Heart left ventricle (tissue), 13 donors: ENCODE results near the gene ATAD1.

Experiments
- CTCF ChIP-seq, 12 donors: fragments of 200-600 bp; sonication (generic) in 4 of 12; IDR thresholded peaks; one replicate each; pipeline versions ENCODE4 v1.5.0 to v1.8.0; 2018 to 2022; ENCODE audit warnings: antibody characterized with exemption in 12 of 12, mild to moderate bottlenecking in 5 of 12
- POLR2A ChIP-seq, 2 donors: fragments of 450-650 bp; IDR thresholded peaks; one replicate each; pipeline ENCODE4 v1.6.1; 2017; ENCODE audit warnings: antibody characterized with exemption in 2 of 2, mild to moderate bottlenecking in 2 of 2, moderate library complexity in 2 of 2
- donor health status: ischemic (EF 13 %, LVEDD 7.1; RV severe dilation, severe dysfunction).
- donor health status: DM: no; HTN: yes; CAD: no.
- donor health status: DM: no; HTN: no; CAD: no.
- donor health status: ischemic (EF 25% LVEDD 6.9; RV normal size, moderate dysfunction).
- donor health status: ischemic (EF 25% LVEDD 5.7; RV mildly dilated, moderate dysfunction).
- donor health status: ischemic (EF 35%, LVEDD 5.7; RV mildly dilated, moderate dysfunction).
- donor health status: nonischemic (EF 11% LVEDD 7.7; RV severe dilation, severe dysfunction).
- donor health status: DM: yes; HTN: yes; CAD: no.
- donor health status: PGD.
- donor health status: ischemic (EF 29% LVEDD 5.4; RV normal size, mild dysfunction).
- donor health status: nonischemic (EF 23%, LVEDD 6.1; RV moderate dilation, normal function).

GRCh38 chr10:87765666-87766376, 52.2 kb downstream of the ATAD1 start:
- no peak for TF ChIP-seq CTCF (IDR thresholded peaks at IDR 0.05)
- no peak for TF ChIP-seq POLR2A (IDR thresholded peaks at IDR 0.05)
